GM19397 (cell line): ENCODE data around the gene MED27.

Experiments
- ATAC-seq: cut with Tn5 transposase; IDR thresholded peaks from one replicate; pipeline ENCODE4 v1.9.1; 2021; ENCODE audit warnings: mild to moderate bottlenecking, moderate library complexity; ENCODE audit not compliant: unreplicated experiment

Gene MED27

DNA sequence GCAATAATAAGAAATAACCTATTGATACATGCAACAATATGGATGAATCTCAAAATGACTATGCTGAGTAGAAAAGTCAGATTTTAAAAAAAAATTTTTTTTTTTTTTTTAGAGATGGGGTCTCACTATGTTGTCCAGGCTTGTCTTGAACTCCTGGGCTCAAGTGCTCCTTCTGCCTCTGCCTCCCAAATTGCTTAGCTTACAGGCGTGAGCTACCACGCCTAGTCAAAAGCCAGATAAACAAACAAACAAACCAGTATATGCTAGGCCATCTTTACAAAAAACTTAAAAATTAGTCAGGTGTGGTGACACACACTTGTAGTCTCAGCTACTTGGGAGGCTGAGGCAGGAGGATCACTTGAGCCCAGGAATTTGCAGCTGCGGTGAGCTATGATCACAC, 79.0 kb downstream of the MED27 start:
- no peak for ATAC-seq

DNA sequence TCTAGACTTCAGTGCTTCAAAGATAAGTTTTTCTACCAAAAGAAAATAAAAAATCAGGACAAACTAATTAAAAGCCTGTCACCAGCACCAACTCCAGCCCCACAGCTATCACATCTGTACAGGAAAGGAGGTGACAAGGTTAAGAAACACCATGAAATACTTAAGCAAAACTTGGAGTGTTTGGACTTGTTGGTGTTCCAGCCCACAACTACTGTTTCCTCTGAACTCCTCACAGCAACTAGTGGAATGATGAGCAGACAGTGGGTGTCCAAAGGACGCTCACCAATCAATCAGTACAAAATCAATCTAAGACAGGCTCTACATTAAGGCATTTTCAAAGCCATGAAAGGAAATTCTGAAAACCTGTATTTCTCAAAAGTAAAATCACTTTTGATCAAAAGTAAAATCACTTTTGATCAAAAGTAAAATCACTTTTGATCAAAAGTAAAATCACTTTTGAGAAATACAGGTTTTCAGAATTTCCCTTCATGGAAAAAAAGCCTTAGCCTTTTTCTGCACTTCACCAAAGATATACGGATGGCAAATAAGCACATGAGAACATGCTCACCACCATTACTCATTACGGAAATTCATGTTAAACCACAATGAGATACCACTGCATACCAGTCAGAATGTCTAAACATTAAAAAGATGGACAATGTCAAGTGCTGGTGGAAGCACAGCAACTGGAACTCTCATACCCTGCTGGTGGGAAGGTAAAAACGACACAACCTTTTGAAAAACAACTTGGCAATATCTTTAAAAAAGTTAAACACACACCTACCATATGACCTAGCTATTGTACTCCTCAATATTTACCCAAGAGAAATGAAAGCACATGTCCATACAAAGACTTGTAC, 79.7 kb downstream of the MED27 start:
- no peak for ATAC-seq

DNA sequence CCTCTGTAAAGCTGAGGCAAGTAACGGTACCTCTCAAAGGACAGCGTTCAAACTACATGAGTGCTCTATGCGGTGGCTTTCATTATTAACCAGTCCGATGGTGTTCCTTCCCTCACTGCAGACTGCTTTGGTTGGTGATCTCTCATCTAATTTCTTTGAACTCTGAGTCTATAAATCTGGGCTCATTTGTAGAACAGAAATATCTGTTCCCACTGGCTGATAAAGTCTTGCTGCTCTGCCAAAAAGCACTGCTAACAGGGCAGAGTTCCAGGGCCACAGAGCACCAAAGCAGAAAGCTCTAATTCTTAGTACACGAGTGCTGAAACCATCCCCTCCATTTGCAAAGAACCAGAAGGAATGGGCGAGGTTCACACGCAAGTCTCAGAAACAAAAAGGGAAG, 81.9 kb downstream of the MED27 start:
- no peak for ATAC-seq

DNA sequence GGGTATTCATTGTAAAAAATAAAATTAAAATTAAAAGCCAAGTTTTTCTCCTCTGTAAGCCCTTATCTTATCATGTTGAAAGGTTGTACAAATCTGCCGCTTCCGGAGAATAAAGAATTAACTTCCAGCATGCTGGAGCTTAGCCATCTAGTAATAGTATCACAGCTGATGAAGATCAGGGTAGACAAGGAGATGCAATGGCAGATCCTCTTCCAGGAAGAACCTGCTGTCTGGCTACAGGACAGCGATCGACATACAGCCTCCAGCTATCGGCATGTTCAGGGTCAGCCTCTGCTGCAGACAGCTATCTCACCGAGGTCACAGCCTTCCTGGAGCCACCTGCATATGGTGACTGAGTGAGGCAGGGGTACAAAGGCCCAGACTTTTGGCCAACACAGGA, 82.6 kb downstream of the MED27 start:
- no peak for ATAC-seq

DNA sequence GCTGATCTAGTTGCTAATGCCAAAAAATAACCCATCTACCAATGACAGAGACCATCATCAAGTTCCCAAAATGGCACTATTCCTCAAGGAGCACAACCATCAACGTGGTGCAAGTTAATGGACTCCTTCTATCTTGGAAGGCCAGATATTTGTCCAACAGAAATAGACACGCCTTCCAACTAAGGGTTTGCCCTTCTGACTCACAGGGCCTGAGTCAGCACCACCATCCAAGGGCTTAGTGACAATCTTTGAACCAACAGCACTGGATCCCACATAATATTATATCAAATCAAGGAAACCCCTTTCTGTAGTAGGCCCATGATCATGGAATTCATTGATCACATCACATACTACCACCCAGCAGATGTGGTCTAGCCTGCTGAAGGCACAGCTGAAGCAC, 84.3 kb downstream of the MED27 start:
- no peak for ATAC-seq

DNA sequence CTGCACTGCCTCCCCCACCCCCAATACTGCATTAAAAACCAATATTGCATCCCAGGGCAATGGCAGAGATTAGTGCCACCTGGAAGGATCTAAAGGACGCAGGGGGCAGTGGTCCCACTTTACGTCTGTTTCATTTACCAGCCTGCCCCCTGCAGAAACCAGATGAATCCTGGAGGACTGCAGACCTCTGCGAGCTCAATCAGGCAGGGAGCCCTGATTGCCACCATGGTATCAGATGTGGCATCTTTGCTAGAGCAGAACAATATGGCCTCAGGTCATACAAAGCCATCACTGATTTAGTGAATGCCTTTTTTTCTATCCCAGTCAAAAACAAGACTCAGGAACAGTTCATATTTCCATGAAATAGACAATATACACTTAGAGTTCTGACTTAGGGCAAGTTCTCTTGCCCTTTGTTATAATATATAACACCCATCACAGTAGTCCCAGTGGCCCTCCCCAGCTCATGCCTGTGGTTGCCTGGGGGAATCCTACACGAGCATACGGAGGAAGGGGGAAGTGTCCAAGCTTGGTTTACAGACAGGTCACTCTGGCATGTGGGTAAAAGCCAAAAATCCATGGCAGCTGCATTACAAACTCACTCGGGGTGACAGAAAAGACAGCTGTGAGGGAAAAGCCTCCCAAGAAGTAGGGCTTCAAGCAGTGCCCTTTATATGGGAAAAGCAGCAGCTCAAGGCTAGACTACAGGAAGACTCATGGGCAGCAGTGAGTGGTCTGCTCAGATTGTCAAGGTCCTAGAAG, 85.1 kb downstream of the MED27 start:
- ATAC-seq: no peak

DNA sequence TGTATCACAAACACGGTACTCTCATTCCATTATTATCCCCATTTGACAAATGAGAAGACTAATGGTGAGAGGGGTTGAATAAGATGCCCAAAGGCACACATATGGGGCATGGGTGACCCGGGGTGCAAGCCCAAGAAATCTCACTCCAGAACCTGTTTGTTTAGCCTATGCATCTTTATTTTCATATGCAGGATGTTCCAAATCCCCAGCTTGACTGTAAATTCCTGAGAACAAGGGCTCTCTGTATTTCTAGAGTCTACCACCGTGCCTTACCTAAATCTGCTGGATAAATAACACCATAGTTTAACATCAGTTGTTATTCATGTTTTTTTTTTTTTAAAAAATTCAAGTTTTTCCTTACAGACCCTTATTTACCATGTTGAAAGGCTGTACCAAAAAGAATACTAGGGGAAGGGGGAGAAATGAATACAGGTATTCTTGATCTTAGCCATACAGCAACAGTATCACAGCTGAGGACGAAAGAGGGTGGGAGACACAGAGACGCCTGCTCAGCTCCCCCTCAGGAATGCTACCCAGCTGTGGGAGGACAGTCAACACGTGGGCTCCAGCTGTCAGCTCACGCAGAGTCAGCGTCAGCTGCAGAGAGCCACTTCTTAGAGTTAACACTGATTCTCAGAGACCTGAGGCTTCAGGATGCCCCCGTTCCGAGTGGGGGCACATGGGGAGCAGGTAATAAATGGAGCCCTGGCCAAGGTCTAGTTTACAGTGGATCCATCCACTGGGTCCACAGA, 86.6 kb downstream of the MED27 start:
- no peak for ATAC-seq

DNA sequence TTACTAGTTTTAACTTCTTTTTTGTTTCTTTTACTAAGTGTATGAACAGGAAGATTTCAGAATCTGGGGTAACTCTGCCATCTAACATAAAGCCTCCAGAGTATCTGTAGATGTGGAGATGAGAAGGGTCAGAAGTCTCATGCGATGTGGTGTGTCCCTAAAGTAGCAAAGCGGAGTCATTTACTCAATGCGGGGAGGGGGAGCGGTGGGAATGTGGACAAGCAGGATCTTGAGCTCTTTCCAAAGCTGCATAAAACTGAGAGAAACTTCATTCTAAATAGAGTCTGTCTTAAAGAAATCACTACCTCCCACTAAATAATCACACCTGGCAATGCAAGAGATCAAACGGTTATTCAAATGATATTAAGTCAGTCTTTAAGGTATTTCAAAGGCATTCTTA, 92.4 kb downstream of the MED27 start:
- no peak for ATAC-seq

DNA sequence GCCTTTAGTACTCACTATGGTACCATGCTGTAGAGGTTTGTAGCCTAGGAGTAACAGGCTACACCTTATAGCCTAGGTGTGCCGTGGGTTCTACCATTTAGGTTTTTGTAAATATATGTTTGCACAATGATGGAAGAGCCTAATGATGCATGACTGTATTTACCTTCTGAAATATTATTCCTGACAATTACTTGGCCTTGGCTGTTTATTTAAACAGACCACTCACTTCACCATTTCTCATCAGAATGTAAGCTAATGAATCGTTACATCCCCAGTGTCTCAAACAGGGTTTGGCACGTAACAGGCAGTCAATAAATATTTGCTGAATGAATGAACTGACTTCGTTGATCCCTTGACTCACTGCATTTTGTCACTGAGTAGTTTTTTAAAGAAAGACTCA, 93.1 kb downstream of the MED27 start:
- no peak for ATAC-seq

DNA sequence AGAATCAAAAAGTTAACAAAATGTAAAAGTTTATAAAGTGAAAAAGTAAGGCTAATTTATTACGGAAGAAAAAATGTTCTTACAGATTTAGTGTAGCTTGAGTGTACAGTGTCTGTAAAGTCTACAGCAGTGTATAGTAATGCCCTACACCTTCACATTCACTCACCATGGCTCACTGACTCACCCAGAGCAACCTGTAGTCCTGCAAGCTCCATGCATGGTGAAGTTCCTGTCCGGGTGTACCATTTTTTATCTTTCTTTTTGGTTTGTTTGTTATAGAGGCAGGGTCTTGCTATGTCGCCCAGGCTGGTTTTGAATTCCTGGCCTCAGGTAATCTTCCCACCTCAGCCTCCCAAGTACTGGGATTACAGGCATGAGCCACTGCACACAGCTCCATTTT, 93.6 kb downstream of the MED27 start:
- no peak for ATAC-seq

DNA sequence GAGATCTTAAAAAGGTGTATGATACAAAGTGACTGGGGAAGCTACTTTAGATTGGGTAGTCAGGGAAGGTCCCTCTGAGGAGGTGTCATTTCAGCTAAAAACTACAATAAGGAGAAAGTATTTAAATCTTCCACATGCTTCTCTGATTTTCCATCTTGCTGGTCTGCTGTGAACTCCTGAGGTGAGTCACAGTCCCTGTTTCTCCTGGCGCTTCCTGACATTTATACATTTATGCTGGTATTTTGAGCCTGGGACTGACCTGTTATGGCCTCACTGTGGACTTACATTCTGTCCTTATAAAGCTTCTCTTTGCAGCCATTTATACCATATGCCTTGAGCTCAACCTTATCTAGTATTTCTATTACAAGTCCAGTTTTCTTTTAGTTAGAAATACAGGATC, 95.1 kb downstream of the MED27 start:
- no peak for ATAC-seq

DNA sequence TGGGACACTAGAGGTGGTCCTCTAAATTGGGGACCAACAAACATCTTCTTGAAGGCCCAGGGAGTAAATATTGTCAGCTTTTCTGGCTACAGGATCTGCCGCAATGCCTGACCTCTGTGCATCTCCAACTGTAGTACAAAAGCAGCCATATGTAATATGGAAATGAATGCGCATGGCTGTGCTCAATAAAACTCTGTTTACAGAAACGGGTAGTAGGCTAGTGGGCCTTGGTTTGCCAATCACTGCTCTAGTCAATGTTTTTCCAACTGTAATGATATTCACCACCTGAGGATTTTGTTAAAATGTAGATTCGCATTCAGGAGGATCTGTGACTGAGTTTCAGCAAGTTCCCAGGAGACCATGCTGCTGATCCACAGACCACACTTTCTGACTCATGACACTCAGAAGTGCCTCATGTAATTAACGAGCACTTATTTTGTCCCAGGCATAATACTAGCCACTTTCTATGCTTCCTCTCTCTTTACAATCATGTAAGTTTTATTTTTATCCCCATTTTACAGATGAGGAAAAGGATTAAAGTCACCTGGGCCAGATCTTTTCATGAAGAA, 96.9 kb downstream of the MED27 start:
- no peak for ATAC-seq

DNA sequence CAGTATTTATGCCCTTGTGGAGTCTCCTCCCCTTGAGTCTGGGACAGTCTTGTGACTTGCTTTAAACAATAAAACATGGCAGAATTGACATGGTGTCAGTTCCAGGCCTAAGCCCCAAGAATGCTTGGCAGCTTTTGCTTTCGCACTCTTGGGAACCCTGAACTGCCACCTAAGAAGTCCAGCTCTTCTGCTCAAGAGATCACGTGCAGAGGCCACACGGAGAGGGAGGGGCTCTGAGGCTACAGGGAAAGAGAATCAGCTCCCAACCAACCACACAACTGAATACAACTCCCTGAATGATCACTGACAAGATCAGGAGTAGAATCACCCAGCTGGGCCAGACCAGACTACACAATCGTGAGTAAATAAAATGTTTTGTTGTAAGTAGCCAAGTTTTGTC, 97.6 kb downstream of the MED27 start:
- no peak for ATAC-seq

DNA sequence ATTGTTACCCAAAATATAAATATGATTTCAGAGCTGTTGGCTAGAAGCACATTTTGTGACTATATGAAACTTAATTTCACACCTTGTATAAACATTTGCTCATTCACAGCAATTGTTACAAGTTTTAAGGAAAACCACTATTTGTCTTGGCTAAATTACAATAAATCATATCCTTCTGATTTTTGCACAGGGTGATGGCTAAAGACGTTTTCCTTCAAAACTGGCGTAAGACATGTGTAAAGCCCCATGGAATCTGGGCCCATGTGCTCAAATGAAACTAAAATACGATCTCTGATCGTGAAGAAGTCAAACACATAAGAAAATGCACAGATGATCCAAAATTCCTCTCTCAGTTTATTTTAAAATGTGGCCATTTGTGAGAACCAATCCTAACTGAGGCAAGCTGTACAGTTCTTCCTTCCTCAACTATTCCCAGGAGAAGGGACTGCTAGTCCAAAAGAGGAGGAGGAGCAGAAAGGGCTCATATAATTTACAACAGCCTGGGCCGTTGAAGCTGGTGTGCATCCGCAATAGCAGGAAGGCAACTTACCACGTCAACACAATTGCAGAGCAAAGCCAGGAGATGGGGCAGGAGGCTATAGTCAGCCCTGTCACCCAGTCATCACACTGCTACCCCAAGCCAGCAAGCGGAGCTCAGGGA, 98.4 kb downstream of the MED27 start:
- no peak for ATAC-seq

DNA sequence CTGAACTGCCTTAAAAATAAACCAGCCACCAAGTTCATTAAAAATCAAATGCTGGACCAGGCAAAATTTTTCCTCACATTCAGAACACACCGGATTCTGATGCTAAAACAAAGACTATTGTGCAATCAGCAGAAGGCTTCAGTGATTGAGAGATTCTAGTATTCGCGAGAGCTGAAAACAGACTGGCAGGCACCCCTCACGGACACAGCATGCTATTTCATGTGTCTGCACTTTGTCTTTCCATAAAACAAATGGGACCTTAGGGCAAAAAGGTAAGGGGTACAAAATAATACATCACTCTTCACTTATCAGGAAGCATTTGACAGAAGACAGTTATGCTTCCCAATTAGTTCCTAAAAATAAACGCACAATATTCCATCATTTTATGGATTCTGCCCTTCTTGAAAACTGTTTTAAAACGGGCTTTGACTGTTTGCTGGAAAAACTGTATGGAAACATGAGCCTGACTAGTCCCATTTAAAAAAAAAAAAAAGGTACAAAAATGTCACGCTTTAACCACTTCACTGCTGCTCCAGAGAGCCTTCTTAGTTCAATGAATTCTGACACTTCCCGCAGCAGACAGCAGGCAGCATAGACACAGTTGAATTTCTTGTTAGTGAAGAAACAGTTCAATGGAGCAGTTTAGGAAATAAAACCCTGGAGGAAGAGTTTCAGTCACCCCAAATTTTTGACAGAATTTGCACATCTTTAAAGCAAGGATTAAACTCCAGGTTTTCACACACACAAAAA, 99.2 kb downstream of the MED27 start:
- ATAC-seq: no peak

DNA sequence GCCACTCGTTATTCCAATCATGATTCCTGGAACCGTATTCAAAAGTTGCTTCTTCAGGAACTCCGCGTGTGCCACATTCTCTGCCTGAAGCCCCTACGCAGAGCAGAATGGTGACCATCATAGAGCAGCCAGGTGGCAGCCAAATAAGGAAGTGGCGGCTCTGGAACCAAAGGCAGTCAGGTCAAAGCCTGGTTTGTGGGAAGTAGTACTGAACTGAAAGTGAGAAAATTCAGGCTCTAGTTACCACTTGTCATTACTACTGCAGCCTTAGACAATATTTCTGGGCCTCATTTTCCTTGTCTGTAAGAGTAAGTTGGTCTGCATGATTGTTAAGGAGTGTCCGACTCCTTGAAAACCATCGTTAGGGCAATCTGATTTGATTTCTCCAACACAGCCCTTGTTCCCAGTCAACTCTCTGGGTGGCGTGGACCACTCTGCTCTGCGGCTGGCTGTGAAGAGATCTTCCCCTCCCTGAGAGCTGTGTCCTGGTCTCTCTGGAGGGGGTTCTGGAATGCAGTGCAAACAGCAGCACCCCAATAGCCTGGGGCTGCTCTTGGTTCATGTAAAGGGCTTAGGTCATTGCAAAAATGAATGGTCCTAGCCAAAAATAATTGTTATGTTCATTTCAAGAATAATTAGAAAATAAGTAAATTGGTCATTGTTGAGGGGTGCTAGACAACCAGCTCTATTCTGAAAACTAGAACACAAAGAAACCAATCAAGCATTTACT, 102.4 kb downstream of the MED27 start:
- ATAC-seq: no peak

DNA sequence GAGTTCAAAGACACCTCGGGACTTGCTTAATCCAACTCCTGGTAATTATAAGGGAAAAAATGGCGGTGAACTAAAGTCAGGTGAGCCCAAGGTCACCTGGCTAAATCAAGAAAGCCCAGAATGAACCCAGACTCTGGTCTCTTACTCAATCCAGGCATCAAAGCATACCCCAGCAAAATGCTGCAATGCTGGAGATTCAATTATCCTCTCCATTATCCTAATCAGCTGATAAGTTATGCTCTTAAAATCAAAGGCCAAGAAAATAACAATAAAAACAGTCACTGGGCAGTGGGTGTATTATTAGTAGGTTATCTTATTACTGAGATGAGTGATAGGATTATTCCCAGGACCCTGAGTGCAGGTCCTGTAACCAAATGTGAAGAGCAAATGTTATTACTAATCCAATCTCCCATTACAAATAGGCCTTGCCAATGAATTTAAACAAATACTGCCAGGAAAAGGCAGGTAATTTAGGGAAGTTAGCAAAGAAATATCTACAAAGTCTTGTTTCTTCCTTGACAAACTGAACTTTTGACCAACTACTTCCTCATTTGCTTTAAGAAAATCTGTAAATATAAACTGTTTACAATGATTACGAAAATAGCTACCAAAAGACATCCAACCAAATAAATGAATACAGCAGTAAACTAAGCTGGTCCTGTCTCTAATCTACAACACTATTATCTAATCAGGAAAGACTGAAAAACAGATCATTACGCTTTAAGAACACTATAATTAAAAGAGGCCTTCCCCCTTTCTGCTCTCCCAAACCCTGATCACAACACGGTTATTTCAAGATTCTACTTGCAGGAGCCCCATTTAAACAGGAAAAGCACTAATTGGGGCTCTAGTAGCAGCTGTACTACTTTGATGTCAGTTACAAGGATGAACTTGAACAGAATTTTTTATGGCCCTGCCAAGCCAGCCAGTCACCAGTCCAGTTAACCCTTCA, 103.2 kb downstream of the MED27 start:
- no peak for ATAC-seq

DNA sequence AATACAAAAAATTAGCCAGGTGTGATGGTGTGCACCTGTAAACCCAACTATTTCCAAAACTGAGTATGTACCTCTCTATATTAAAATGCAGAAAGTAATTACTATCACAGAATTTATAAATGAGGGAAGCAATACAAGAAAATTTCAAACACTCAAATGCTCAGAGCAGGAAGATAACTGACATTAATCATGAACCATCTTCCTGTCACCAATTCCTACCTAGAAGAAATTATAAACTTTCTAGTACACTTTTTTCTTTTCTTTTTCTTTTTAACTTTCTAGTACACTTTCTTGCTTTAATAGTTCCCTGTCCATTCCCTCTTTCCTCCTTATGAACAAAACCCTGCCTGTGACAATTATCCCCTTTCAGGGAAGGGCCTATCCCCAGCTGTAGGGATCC, 106.8 kb downstream of the MED27 start:
- ATAC-seq: no peak
